GM21825 (cell line): ENCODE measurements around the gene RHOV.

Experiments used
- ATAC-seq: cut with Tn5 transposase; IDR thresholded peaks from one replicate; pipeline ENCODE4 v1.9.1; 2021; ENCODE audit warnings: mild to moderate bottlenecking, moderate library complexity; ENCODE audit not compliant: unreplicated experiment

RHOV gene

GRCh38 chr15:40846841-40847222 lies 27.2 kb downstream of the RHOV start:
- ATAC-seq, result no peak

- no peak for ATAC-seq
Measured at GRCh38 chr15:40845511-40846284, 28.3 kb downstream of the RHOV start.

GRCh38 chr15:40845036-40845435 lies 29.0 kb downstream of the RHOV start:
- ATAC-seq, result no peak

- no peak for ATAC-seq
Measured at GRCh38 chr15:40844696-40845030, 29.4 kb downstream of the RHOV start.

GRCh38 chr15:40843885-40844695 lies 29.9 kb downstream of the RHOV start, which contains the start of gene SPINT1:
SPINT1 (plus strand) TSS chr15:40844048; CDS start chr15:40844555, 507 bp downstream.
- no peak for ATAC-seq

GRCh38 chr15:40843261-40843884 lies 30.7 kb downstream of the RHOV start:
- no peak for ATAC-seq

GRCh38 chr15:40841741-40842140 lies 32.3 kb downstream of the RHOV start:
- ATAC-seq, result no peak

GRCh38 chr15:40838756-40839155 lies 35.3 kb downstream of the RHOV start:
- no peak for ATAC-seq

GRCh38 chr15:40836020-40836419 lies 38.0 kb downstream of the RHOV start:
- ATAC-seq, result no peak

- ATAC-seq, result no peak
Measured at GRCh38 chr15:40832903-40833302, 41.1 kb downstream of the RHOV start.

- ATAC-seq, result no peak
Measured at GRCh38 chr15:40831861-40832260, 42.2 kb downstream of the RHOV start.

GRCh38 chr15:40830884-40831283 lies 43.1 kb downstream of the RHOV start:
- no peak for ATAC-seq

GRCh38 chr15:40829115-40829514 lies 44.9 kb downstream of the RHOV start:
- ATAC-seq, result no peak

GRCh38 chr15:40828447-40829036 lies 45.5 kb downstream of the RHOV start, which contains the start of gene PPP1R14D:
PPP1R14D (minus strand) TSS chr15:40828708; CDS start chr15:40828641, 67 bp downstream.
- ATAC-seq, result no peak

GRCh38 chr15:40826423-40827075 lies 47.5 kb downstream of the RHOV start:
- no peak for ATAC-seq

GRCh38 chr15:40825661-40826422 lies 48.2 kb downstream of the RHOV start:
- ATAC-seq, result no peak

- ATAC-seq, result no peak
Measured at GRCh38 chr15:40823572-40824343, 50.3 kb downstream of the RHOV start.
